Stomach (tissue), 4 donors: ENCODE results near the gene TMCO6.

Experiments used
- POLR2A ChIP-seq, 4 donors: fragments of 450-650 bp; IDR thresholded peaks; one replicate each; pipeline ENCODE4 v1.6.1; 2016; ENCODE audit warnings: antibody characterized with exemption in 4 of 4, control low read depth in 2 of 4, mild to moderate bottlenecking in 1 of 4, moderate library complexity in 1 of 4
- TF ChIP-seq, protein P1 (sequence below), 7 experiments: fragments of 450-650 bp in 4 of 7; fragments of 200-600 bp in 3 of 7; sonication (generic) in 3 of 7; IDR thresholded peaks; one replicate each; pipeline ENCODE4 v1.5.1; 2016 to 2019; ENCODE audit warnings: antibody characterized with exemption in 7 of 7, control low read depth in 2 of 7, mild to moderate bottlenecking in 1 of 7

DNA sequence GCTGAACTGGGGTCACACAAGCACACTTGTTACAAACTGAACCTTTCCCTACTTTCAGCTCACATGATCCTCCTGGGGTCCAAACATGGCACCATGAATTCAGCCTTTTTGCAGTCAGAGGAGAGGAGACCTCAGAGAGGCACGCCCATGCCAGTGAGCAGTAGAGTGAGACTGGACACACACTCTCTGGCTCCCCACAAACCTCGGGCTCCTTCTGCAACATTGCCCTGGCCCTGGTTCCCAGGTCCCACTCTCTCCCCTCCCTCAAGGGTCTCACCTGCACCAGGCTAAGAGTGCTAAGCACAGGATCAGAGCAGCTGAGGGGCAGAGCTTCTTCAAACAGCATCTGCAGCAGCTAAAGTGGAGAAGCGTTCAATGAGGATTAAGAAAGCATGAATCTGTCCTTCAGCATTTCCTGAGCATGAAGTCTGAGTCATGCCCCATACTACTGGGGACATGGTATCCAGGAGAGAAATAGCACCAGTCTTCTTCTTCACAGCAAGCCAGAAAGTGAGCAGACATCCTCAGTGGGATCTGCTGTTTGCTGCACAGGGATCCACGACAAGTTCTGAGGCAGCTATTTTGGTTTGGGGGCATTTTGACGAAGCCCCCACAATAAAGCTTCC is 47.4 kb upstream of the TMCO6 start:
- TF ChIP-seq, protein P1, sequence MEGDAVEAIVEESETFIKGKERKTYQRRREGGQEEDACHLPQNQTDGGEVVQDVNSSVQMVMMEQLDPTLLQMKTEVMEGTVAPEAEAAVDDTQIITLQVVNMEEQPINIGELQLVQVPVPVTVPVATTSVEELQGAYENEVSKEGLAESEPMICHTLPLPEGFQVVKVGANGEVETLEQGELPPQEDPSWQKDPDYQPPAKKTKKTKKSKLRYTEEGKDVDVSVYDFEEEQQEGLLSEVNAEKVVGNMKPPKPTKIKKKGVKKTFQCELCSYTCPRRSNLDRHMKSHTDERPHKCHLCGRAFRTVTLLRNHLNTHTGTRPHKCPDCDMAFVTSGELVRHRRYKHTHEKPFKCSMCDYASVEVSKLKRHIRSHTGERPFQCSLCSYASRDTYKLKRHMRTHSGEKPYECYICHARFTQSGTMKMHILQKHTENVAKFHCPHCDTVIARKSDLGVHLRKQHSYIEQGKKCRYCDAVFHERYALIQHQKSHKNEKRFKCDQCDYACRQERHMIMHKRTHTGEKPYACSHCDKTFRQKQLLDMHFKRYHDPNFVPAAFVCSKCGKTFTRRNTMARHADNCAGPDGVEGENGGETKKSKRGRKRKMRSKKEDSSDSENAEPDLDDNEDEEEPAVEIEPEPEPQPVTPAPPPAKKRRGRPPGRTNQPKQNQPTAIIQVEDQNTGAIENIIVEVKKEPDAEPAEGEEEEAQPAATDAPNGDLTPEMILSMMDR (IDR thresholded peaks at IDR 0.05) = no peak
- TF ChIP-seq POLR2A (IDR thresholded peaks at IDR 0.05) = no peak
